HG03571 (cell line): ENCODE measurements around the gene ETFB.
A peak's percentile ranks its signal among the peaks of the same experiment; 100 is the strongest.

Experiments
- ATAC-seq: cut with Tn5 transposase; IDR thresholded peaks from one replicate; pipeline ENCODE4 v1.9.1; 2021; ENCODE audit not compliant: unreplicated experiment

The ETFB gene

GRCh38 chr19:51372649-51373504 is 6.7 kb upstream of the ETFB start, which contains the start of gene NKG7:
Gene NKG7, minus strand, starts transcription at chr19:51372654. Its CDS starts 119 bp downstream, at chr19:51372535.
- no peak for ATAC-seq

- ATAC-seq, result no peak
Measured at GRCh38 chr19:51372021-51372648, 5.9 kb upstream of the ETFB start.

GRCh38 chr19:51371186-51371690 is 5.0 kb upstream of the ETFB start:
- no peak for ATAC-seq

- no peak for ATAC-seq
Measured at GRCh38 chr19:51370230-51370629, 4.0 kb upstream of the ETFB start.

- ATAC-seq, result no peak
Measured at GRCh38 chr19:51368366-51369282, 2.4 kb upstream of the ETFB start, which contains the start of gene CLDND2. Gene CLDND2, minus strand, starts transcription at chr19:51369003. Its CDS starts 426 bp downstream, at chr19:51368577.

- peak; percentile 67 for ATAC-seq
Measured at GRCh38 chr19:51367565-51368365, 1.6 kb upstream of the ETFB start.

- peak; percentile 7 for ATAC-seq
Measured at GRCh38 chr19:51367255-51367564, 1.0 kb upstream of the ETFB start.

GRCh38 chr19:51366389-51367254 is 434 bp upstream of the ETFB start:
- ATAC-seq, result peak; percentile 36

- ATAC-seq, result no peak
Measured at GRCh38 chr19:51365211-51365964, 800 bp downstream of the ETFB start.

- ATAC-seq, result no peak
Measured at GRCh38 chr19:51364200-51365106, 1.7 kb downstream of the ETFB start.

- ATAC-seq, result no peak
Measured at GRCh38 chr19:51361239-51361638, 4.9 kb downstream of the ETFB start.

- ATAC-seq, result no peak
Measured at GRCh38 chr19:51359294-51359693, 6.9 kb downstream of the ETFB start.

GRCh38 chr19:51357952-51358351 is 8.2 kb downstream of the ETFB start:
- no peak for ATAC-seq

- ATAC-seq, result no peak
Measured at GRCh38 chr19:51356159-51356801, 9.9 kb downstream of the ETFB start.

- no peak for ATAC-seq
Measured at GRCh38 chr19:51354742-51355148, 11.4 kb downstream of the ETFB start.

- ATAC-seq, result no peak
Measured at GRCh38 chr19:51354103-51354741, 12.0 kb downstream of the ETFB start.
